Epithelial cell of esophagus (primary cell): ENCODE results near the gene SMAD2.

Experiments used
- DNase-seq: peaks from one replicate; pipeline ENCODE4 v3.0.0; 2010; ENCODE audit warnings: low read depth
- H3K4me3 ChIP-seq: 2 replicates; pipeline ENCODE4 v1.5.1; 2011; ENCODE audit warnings: mild to moderate bottlenecking, low read length, control low read depth
- CTCF ChIP-seq: IDR thresholded peaks from 2 replicates; pipeline ENCODE4 v1.5.1; 2011; ENCODE audit warnings: low read depth, mild to moderate bottlenecking, low read length, control low read depth, inconsistent platforms; ENCODE audit not compliant: insufficient read depth; ENCODE audit errors: missing control alignments

SMAD2 gene

GRCh38 chr18:47888156-47888555, 42.3 kb downstream of the SMAD2 start:
- TF ChIP-seq CTCF, result no peak
- no peak for DNase-seq
- H3K4me3 ChIP-seq, result no peak overlapping the region

GRCh38 chr18:47887227-47887626, 43.2 kb downstream of the SMAD2 start:
- no peak for TF ChIP-seq CTCF
- no peak overlapping the region for H3K4me3 ChIP-seq
- no peak for DNase-seq

- H3K4me3 ChIP-seq, result no peak overlapping the region
- DNase-seq, result peak; percentile 85
- no peak for TF ChIP-seq CTCF
Observed at GRCh38 chr18:47883771-47884413, 46.6 kb downstream of the SMAD2 start.

GRCh38 chr18:47882641-47883040, 47.8 kb downstream of the SMAD2 start:
- TF ChIP-seq CTCF, result no peak
- DNase-seq, result peak; percentile 7
- H3K4me3 ChIP-seq, result no peak overlapping the region

- H3K4me3 ChIP-seq, result no peak overlapping the region
- peak; percentile 60 for DNase-seq
- no peak for TF ChIP-seq CTCF
Observed at GRCh38 chr18:47881752-47882455, 48.6 kb downstream of the SMAD2 start.

- H3K4me3 ChIP-seq, result no peak overlapping the region
- DNase-seq, result no peak
- TF ChIP-seq CTCF, result no peak
Observed at GRCh38 chr18:47881042-47881441, 49.4 kb downstream of the SMAD2 start.

- TF ChIP-seq CTCF, result no peak
- no peak overlapping the region for H3K4me3 ChIP-seq
- no peak for DNase-seq
Observed at GRCh38 chr18:47877892-47878291, 52.6 kb downstream of the SMAD2 start.
